K562 (cell line): ENCODE measurements around the gene ARHGAP15. TPM values are rescaled to one million over a fixed set of nuclear protein-coding genes. Genes with fewer than 3 reads are reported as not detected.

ENCODE experiments used
- BMI1 ChIP-seq: fragments of 150-350 bp; IDR thresholded peaks from 2 replicates; pipeline ENCODE4 v1.6.1; 2014; ENCODE audit warnings: low read length
- BRCA1 ChIP-seq, 2 experiments: fragments of 450-650 bp in 1 of 2; sonication (generic) in 1 of 2; formaldehyde crosslinking in 1 of 2; IDR thresholded peaks; 2 replicates each; pipeline versions ENCODE4 v1.5.0 to v1.6.1; 2017 to 2020; ENCODE audit warnings: mild to moderate bottlenecking in 1 of 2, missing genetic modification reagents in 1 of 2
- KLF10 ChIP-seq: fragments of 250-450 bp; sonication (Bioruptor Pico); IDR thresholded peaks from 2 replicates; pipeline ENCODE4 v1.6.1; 2021; ENCODE audit warnings: matching md5 sums
- TSC22D4 ChIP-seq: fragments of 450-650 bp; IDR thresholded peaks from 2 replicates; pipeline ENCODE4 v1.6.1; 2016; ENCODE audit warnings: missing genetic modification characterization, missing biosample characterization, control low read depth
- polyA plus RNA-seq, 8 experiments: library from polyadenylated mRNA; depleted of rRNA in 4 of 8; stranded (reverse) in 5 of 8; unstranded in 3 of 8; fragments of >200 nt; fragmentation: Nextera tagmentation in 2 of 8; fragmentation: Illumina TruSeq in 1 of 8; extraction: Ambion mirVana in 2 of 8; extraction: Trizol in 1 of 8; gene quantifications; 2 replicates each; pipeline versions ENCODE4 v1.2.1 to v1.2.3, GENCODE V29; 2011 to 2014; ENCODE audit warnings: inconsistent platforms in 1 of 8, missing spikeins in 1 of 8
- total RNA-seq, 7 experiments: library from RNA; depleted of rRNA in 6 of 7; stranded (reverse); fragments of >200 nt in 6 of 7; fragmentation: Illumina TruSeq in 2 of 7; extraction: Trizol in 2 of 7; gene quantifications; 2 replicates each; pipeline versions ENCODE4 v1.2.1 to v1.2.3, GENCODE V29; 2011 to 2021; ENCODE audit warnings: low replicate concordance in 1 of 7
- TF ChIP-seq, protein P1 (sequence below): sonication (generic); formaldehyde crosslinking; IDR thresholded peaks from 2 replicates; pipeline ENCODE4 v1.8.1; 2023; ENCODE audit warnings: missing genetic modification reagents, mild to moderate bottlenecking, borderline replicate concordance
- TF ChIP-seq, protein P2 (sequence below): fragments of 250-450 bp; sonication (Bioruptor Pico); IDR thresholded peaks from 2 replicates; pipeline ENCODE4 v1.4.0; 2020; ENCODE audit warnings: mild to moderate bottlenecking, moderate library complexity
- TF ChIP-seq, protein P3 (sequence below), 3 experiments: fragments of 200-800 bp in 1 of 3; sonication (Bioruptor generic) in 1 of 3; sonication (generic) in 1 of 3; formaldehyde crosslinking in 1 of 3; IDR thresholded peaks; 2 replicates each; pipeline versions ENCODE4 v1.6.1 to v1.8.0; 2016 to 2022; ENCODE audit warnings: mild to moderate bottlenecking in 2 of 3, missing compliant biosample characterization in 2 of 3, missing genetic modification characterization in 2 of 3, missing genetic modification reagents in 1 of 3
- TF ChIP-seq, protein P4 (sequence below), 2 experiments: fragments of 450-650 bp; IDR thresholded peaks; 2 replicates each; pipeline ENCODE4 v1.6.1; 2018; ENCODE audit warnings: mild to moderate bottlenecking in 2 of 2, low read depth in 1 of 2; ENCODE audit not compliant: partially characterized antibody in 2 of 2

The ARHGAP15 gene
- total and polyA plus RNA-seq, 9 of the 15 experiments (the other 6 are each of a cell fraction or from before 2014, with no cell fraction given): 1.5 to 17.9 (median 7.9) TPM

DNA sequence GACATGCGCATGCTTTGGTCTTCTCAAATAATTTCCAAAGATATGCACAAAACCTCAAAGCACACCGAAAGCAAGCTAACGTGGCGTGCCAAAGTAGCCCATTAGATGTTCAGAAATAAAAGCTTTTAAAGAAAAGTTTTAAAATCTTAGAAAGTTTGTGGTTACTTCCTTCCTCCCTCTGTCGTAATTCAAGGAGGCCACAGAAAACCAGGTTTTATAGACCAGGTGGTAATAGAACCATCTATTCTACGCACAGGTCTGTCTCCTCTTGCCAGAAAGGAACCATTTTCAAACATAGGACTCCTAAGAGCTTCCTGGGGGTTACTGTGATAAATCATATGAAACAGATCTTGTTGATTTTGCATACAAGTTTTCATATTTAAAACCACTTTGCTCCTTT, 487.2 kb downstream of the ARHGAP15 start (continued):
- TF ChIP-seq, protein P1, sequence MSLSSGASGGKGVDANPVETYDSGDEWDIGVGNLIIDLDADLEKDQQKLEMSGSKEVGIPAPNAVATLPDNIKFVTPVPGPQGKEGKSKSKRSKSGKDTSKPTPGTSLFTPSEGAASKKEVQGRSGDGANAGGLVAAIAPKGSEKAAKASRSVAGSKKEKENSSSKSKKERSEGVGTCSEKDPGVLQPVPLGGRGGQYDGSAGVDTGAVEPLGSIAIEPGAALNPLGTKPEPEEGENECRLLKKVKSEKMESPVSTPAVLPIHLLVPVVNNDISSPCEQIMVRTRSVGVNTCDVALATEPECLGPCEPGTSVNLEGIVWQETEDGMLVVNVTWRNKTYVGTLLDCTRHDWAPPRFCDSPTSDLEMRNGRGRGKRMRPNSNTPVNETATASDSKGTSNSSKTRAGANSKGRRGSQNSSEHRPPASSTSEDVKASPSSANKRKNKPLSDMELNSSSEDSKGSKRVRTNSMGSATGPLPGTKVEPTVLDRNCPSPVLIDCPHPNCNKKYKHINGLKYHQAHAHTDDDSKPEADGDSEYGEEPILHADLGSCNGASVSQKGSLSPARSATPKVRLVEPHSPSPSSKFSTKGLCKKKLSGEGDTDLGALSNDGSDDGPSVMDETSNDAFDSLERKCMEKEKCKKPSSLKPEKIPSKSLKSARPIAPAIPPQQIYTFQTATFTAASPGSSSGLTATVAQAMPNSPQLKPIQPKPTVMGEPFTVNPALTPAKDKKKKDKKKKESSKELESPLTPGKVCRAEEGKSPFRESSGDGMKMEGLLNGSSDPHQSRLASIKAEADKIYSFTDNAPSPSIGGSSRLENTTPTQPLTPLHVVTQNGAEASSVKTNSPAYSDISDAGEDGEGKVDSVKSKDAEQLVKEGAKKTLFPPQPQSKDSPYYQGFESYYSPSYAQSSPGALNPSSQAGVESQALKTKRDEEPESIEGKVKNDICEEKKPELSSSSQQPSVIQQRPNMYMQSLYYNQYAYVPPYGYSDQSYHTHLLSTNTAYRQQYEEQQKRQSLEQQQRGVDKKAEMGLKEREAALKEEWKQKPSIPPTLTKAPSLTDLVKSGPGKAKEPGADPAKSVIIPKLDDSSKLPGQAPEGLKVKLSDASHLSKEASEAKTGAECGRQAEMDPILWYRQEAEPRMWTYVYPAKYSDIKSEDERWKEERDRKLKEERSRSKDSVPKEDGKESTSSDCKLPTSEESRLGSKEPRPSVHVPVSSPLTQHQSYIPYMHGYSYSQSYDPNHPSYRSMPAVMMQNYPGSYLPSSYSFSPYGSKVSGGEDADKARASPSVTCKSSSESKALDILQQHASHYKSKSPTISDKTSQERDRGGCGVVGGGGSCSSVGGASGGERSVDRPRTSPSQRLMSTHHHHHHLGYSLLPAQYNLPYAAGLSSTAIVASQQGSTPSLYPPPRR (CRISPR knock-in tag): no peak
- TF ChIP-seq BRCA1 (IDR thresholded peaks at IDR 0.05) (no peak), BRCA1 (CRISPR knock-in tag; IDR thresholded peaks at IDR 0.05) (no peak), KLF10 (CRISPR knock-in tag) (no peak), TSC22D4 (tag) (no peak), BMI1 (no peak)
- TF ChIP-seq, protein P2, sequence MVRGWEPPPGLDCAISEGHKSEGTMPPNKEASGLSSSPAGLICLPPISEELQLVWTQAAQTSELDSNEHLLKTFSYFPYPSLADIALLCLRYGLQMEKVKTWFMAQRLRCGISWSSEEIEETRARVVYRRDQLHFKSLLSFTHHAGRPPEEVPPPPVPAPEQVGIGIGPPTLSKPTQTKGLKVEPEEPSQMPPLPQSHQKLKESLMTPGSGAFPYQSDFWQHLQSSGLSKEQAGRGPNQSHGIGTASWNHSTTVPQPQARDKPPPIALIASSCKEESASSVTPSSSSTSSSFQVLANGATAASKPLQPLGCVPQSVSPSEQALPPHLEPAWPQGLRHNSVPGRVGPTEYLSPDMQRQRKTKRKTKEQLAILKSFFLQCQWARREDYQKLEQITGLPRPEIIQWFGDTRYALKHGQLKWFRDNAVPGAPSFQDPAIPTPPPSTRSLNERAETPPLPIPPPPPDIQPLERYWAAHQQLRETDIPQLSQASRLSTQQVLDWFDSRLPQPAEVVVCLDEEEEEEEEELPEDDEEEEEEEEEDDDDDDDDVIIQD: no peak
- TF ChIP-seq, protein P3, sequence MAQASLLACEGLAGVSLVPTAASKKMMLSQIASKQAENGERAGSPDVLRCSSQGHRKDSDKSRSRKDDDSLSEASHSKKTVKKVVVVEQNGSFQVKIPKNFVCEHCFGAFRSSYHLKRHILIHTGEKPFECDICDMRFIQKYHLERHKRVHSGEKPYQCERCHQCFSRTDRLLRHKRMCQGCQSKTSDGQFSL (CRISPR knock-in tag; IDR thresholded peaks at IDR 0.05): no peak
- TF ChIP-seq, protein P3 (tag; IDR thresholded peaks at IDR 0.05): no peak
- TF ChIP-seq, protein P4, sequence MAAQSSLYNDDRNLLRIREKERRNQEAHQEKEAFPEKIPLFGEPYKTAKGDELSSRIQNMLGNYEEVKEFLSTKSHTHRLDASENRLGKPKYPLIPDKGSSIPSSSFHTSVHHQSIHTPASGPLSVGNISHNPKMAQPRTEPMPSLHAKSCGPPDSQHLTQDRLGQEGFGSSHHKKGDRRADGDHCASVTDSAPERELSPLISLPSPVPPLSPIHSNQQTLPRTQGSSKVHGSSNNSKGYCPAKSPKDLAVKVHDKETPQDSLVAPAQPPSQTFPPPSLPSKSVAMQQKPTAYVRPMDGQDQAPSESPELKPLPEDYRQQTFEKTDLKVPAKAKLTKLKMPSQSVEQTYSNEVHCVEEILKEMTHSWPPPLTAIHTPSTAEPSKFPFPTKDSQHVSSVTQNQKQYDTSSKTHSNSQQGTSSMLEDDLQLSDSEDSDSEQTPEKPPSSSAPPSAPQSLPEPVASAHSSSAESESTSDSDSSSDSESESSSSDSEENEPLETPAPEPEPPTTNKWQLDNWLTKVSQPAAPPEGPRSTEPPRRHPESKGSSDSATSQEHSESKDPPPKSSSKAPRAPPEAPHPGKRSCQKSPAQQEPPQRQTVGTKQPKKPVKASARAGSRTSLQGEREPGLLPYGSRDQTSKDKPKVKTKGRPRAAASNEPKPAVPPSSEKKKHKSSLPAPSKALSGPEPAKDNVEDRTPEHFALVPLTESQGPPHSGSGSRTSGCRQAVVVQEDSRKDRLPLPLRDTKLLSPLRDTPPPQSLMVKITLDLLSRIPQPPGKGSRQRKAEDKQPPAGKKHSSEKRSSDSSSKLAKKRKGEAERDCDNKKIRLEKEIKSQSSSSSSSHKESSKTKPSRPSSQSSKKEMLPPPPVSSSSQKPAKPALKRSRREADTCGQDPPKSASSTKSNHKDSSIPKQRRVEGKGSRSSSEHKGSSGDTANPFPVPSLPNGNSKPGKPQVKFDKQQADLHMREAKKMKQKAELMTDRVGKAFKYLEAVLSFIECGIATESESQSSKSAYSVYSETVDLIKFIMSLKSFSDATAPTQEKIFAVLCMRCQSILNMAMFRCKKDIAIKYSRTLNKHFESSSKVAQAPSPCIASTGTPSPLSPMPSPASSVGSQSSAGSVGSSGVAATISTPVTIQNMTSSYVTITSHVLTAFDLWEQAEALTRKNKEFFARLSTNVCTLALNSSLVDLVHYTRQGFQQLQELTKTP (IDR thresholded peaks at IDR 0.05; ENCODE audit: low read depth in 1 of 2, partially characterized antibody in 2 of 2): no peak
